Activated naive CD4-positive, alpha-beta T cell treated with anti-CD3 and anti-CD28 coated beads, Interleukin-2, amount 50 U/mL, for 16 hours (primary cell): ENCODE measurements around the gene PIP4K2A.

ENCODE experiments used
- DNase-seq: peaks from one replicate; pipeline ENCODE4 v3.0.0-alpha.2; 2020

PIP4K2A gene

DNA sequence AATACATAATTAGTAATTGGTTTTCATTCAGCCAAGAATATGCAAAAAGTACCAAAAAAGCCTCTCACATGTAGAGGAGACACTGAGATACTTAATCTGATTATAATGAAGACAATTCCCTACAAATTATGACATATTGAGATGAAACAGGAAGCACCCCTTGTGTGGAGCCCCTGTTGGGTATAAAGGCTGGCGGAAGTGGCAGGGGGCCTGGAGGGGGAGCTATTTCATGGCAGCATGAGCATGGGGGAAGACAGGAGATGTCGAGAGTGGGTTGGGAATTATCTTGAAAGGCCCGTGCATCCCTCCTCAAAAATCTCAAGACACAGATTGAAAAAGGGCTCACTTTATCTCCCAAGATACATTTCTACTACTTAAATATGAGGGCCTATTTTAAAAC lies 96.9 kb downstream of the PIP4K2A start:
- no peak for DNase-seq

DNA sequence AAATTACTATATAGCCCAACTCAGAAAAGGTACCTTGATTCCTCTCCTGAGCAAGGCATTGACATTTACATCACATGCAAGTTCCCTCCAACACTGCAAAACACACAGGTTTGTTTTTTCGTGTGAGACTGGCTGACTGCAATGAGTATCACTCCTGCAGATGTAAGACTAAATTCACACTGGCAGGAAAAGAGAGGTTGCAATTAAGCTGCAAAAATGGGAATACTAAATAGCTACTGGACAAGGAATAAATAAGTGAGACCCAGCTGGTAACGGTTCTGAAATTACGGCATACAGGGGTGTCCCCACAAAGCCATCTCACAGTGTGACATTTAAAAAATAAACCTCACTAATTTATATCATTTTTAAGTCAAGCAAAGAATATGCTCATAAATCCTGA lies 97.3 kb downstream of the PIP4K2A start:
- DNase-seq, result no peak

DNA sequence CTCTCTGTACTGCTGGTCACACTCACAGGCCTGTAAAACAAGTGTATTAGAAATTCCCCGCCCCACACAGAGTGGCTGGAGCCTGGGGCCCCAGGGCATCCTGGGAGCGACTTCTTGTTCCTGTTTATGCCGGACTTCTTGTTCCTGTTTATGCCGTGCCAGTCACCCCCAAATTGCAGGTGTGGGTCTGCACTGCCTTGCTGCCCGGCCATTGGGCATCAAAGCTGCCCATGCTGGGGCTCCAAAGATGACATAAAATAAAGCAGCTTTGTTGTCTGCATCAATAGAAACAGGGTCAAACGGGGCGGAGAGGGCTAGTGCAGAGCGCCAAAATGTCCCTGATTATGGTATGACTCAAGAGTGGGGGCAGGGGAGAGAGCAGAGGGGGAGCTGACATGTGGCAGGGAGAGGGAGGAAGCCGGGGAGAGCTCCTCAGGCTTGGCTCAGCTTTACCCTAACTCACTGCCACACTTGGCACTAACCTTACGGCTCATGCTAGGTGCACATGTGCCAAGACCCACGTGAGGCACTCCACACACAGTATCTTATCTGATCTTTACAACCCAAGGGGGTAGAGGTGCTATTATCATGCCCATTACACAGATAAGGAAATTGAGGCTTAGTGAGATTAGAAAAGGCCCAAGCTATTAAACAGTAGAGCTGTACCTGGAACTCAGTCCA lies 98.4 kb downstream of the PIP4K2A start:
- DNase-seq, result no peak

DNA sequence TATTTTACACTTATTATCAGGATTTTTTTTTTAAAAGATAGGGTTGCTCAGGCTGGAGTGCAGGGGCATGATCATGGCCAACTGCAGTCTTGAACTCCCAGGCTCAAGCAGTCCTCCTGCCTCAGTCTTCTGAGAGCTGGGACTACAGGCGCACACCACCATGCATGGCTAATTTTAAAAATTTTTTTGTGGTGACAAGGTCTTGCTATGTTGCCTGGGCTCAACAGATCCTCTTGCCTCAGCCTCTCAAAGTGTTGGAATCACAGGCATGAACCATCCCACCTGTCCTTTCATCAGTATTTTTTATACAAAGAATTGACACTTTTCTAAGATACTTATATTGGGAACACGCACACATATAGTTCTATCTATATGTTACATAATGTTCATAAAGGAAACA lies 99.3 kb downstream of the PIP4K2A start:
- DNase-seq, result no peak

DNA sequence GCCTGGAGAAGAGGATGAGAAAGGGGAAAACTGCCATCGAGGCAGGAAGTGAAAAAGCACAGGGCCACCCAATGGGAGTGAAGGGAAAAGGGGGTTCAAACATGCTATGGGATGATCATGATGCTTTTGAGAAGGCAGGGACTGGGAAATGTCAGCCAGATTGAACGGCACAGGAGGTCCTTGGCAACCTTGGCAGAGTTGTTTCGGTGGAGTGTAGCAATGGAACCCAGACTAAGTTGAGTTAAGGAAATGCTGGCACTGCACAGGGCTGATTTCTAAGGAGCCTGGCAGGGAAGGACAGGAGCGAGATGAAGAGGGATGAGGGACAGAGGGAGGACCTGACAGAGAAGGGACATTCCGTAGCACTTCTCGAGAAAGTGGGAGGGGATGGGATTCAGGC lies 101.4 kb downstream of the PIP4K2A start:
- DNase-seq, result no peak

DNA sequence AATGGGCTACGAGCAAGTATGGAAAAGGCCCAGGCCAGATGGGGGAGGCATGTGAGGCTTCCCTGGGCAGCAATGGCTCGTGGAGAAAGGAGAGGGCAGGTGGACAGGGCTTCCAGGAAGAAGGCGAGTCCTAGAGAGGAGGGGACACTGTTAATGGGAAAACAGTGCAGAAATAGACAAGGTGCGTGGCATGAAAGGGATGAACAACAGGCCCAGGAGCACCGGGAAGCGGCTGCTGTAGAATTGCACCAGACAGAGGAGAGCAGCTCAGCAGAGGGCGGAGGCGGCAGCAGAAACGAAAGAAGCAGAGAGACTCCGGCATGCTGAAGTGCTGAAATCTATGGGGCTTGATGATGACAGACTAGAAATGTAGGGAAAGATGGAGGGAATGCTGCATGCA lies 102.1 kb downstream of the PIP4K2A start:
- peak; percentile 23 for DNase-seq

DNA sequence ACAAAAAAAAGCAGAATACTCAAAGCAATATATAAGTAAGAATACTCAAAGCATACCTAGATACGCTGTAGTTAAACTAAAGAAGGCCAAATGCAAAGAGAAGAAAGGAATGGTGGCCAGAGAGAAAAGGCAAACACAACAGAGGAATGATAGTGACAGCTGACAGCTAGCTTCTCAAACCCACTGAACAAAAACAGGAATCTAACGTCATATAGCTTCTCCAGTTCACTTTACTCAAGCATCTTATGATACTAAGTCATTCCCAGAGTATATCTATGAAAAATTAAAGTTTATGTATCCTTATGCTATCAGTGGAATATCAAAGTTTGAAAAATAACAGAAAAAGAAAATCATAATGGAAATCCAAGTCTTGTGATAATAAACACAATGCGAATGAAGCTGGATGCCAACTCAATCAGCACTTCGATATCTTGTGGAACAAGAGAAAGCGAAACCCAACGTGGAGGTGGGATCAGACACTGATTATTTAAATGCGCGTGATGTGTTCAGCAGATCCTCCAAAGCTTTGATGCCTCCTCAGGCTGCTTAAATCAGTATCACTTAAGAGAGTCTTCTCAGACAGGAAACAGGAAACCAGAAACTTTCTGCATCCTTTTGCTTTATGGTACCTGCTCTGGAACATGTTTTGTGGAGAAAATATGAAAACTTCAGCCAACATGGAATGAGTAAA lies 102.8 kb downstream of the PIP4K2A start:
- DNase-seq, result peak; percentile 59

DNA sequence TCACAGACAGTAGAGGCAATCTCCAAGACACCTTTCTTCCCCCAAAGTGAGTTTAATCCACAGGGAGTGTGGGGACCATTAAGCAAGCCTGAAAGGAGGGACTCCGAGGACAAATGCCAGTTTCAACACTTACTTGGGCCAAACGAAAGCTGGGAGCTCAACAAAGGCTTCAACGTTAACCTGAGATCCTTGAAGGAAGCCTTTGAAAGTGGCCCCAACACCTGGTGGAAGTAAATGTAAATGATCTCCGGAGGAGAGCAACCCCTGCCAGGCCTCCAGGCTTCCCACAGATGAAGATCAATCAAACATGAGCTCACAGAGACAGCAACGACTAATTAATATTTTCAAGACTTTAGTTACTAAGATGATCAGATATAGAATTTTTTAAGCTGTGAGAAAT lies 103.8 kb downstream of the PIP4K2A start:
- DNase-seq, result no peak

DNA sequence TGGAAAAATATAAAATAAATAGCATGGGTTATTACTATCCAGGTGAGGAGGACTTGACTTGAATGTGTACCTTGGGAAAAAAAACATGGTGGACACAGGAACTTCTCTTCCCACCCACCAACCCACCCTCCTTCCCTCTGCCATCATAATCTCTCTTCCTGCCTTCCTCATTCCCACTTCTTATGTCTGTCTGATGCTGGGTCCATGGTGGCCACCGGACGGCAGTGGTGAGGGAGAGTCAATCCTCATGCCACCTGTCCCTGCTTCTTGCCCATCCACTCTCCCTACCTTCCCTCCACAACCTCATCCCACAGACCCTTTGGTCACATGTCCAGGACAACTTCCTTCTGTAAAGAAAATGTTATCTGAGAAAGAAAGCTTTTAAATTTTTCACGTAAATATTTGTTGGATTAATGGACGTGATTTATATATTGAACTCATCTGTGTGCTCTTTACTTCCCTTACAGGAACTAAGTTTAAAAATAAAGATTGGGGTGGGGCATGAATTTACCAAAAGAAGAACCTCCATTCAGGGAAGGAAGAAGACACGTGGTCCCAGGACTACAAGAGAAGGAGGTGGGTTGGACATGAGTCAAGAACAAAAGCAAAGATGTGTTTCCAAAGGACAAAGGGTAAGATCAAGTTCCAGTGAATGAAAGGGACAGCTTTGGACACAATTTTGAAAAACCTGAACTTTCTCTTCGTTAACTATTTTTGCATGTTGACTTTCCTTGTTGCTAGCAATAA lies 104.5 kb downstream of the PIP4K2A start:
- DNase-seq, result no peak

DNA sequence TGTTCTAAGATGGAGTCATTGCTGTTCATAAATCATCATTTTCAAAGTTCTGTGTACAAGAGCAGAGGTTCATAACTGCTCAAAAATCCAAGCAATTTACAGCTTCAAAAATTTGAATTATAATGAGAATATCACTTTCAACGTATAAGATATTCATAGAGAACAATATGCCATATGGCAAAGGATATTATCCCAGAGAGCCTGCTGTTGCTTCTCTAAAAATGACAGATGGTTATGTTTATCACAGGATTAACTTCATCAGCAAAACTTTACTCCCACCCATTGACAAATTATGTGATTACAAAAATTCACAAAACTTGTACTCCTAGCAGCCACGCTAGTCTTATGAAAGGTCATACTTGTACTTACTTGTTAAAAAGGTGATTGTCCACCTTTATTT lies 105.1 kb downstream of the PIP4K2A start:
- DNase-seq, result no peak

DNA sequence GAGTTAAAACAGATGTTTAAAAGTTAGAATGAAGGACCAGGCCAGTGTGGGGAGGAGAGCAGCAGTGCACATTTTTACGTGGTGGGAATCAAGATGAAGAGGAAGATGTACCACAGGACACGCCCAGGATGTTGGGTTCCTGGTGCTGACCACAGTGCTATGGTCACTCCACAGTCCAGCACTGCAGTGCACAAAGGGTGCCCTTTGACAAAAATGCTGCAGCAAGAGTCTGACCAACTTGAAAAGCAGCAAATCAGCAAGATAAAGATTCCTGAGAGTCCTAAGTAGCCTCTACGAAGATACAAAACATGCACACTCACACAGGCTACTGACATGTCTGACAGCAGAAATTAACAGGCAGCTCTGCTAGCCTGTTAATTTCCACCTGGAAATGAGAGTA lies 107.1 kb downstream of the PIP4K2A start:
- DNase-seq, result no peak

DNA sequence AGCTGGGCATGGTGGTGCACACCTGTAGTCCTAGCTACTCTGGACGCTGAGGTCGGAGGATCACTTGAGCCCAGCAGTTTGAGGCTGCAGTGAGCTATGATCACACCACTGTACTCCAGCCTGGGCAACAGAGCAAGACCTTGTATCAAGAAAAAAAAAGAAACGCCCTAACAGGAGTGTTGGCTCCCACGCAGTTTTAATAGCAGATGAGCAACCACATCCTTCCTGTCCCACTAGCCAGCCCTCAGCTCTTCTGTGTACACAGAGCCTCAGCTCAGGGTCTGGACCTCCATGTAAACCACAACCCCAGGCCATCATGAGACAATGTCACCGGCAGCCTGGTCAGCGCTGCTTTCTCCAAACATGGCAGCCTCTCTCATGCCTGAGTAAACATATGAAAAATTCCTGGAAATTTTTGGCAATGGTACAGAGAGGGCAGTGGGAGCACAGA lies 108.2 kb downstream of the PIP4K2A start:
- no peak for DNase-seq

DNA sequence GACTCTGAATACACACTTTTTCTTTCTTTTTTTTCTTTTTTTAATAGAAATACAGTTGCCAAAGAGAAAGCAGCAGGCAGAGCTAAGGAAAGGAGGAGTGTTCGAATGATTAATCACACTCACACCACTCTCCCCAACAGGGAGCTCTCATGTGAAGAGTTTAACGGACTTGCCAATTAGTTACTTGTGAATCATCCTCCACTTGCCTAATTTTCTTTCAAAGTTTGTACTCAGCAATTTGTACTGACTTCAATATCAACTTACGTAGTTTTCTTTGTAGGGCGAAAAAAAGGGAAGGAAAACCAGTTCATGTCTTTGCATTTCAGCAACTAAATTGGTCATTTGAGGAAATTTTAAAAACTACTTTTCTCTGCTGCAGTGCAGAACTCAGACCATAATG lies 109.2 kb downstream of the PIP4K2A start:
- no peak for DNase-seq

DNA sequence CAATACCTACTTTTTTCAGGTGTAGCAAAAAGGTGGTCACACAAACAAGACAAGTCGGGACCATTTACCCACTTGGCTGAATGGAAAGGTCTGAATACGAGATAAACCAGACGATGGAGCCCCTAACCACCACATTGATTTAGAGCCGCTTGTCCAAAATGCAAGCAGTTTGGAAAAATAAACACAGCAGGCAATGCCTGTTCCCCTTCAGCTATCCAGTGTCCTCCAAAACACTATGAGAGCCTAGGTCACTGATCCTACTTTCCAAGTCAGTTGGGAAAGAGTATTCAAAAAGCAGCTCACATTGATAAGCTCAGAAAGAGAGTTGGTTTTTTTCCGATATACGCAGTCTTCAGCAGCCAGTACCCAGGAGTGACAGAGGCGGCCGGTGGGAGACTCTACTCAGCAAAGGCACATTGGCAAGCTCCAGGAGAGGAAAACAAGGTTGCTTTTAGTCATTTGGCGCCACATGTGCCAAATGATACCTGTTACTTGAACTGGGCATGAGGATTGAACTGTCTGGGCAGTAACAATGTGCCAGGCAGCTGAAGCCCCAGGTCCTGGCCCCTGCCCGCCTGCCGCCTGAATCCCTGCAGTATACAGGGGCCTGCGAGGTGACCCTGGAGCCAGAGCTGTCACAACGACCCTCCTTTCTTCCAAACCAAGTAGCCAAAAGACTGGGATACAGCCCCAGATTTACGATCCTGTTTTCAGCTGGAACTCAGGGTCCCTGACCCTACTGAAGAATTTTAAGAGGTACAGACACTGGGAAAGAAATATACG lies 109.8 kb downstream of the PIP4K2A start:
- DNase-seq, result no peak

DNA sequence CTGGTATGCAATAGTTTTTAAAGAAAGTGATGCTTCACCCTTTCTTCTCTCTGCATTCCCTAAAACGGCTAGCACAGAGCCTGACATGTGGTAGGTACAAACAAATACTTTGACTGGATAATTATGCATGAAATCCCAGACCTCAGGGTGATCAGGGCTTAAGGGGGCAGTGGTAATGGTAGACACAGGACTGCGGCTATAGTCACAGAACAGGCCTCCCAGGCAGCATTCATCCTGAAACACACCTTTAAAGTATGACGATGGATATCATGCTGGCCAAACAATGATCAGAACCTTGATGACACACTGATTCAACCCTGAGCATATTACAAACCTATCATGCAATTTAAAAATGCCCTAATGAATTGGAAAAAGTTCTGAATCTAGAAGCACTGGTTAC lies 110.8 kb downstream of the PIP4K2A start:
- no peak for DNase-seq

DNA sequence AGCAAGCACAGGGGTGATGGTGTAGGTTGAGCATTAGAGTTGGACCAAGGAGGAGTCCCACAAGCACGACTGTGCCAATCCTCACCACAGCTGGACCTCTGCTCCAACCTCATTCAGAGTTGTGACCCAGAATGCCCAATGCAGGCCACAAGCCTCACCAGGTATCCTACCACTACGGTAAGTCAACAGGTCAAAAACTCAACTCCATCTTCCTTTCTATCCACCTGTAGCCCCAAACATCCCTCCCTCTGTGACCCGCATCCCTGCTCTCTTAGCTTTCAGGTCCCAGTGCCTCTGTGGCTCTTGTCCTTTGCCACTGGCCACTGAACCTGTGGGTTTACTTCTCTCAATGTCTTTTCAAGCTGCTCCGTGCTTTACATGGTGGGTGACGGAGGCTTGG lies 112.8 kb downstream of the PIP4K2A start:
- no peak for DNase-seq

DNA sequence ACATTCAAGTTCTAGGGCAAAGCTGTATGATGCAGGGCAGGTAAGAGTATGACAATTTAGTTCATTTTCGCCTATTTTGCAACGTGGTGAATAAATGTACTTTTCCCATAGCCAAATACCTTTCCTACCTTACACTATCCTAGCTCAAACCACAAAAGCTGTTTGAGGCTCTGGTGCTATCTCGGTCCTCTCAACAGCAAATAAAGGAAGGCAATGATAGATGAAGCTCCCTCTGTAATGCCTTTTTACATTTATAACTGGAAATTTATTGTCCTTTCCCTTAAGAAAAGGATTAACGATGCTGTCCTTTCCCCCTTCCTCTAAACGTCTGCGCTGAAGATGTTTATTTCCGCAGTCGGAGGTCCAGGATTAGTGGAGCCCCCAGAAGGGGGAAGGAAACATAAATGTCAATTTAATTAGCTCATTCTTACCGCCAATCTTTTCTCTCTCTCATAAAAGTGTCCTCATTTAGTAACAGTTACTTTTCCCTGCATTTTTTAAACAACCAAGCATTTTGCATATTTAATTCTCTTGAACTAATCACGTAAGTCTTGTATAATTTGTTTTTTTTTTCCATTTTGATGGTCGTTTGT lies 114.6 kb downstream of the PIP4K2A start:
- no peak for DNase-seq

DNA sequence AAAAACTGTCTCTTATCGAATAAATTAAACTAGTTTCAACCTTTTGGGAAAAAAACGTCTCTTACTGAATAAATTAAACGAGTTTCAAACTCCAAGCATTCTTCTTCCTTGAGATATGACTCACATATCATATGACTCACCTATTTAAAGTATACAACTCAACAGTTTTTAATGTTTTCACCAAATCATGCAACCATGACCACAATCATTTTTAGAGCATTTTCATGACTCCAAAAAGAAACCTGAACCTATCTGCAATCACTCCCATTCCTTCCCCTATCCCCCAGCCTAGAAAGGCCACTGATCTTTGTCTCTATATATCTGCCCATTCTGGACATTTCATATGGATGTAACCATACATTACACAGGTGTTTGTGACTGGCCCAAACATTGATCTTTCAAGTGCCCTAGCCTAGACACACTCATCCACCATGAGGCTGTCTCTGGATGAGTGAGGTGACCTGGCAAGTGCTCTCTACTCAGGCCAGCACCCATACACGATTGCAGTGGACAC lies 115.3 kb downstream of the PIP4K2A start:
- DNase-seq, result no peak

DNA sequence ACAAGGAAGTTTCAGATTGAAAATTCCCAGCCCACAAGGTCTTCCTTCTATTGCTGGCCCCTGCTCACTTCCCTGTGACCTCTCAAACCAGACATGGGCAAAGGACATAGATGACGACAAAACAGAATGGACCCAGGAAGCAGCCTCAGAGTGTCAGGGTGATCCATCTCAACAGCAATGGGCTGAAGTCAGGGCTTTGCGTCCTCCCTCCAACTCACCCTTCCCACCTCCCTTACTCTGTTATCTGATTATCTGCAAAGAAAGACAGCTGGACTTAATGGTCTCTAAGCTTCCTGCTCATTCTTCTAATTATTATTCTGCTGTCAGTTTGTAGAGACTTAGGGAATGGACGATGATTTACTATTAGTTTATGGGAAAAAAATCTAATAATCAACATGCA lies 115.9 kb downstream of the PIP4K2A start:
- no peak for DNase-seq

DNA sequence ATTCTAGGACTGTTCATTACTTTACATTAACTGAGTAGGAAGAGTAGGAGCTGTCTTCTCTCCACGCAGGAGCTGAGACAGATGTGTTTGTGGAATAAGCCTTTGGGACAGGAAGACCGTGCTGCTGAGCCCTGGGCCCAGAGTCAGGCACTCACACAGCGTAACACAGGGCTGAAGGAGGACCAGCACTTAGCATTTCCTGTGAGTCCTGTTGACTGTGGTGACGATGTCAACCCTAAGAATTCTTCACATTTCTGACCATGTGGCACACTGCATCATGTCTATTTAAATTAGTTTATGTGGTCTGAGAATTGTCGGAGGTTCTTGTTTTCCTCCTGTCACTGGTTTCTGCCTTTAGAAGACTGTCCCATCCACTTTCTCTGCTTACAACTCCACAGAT lies 117.2 kb downstream of the PIP4K2A start:
- DNase-seq, result no peak

DNA sequence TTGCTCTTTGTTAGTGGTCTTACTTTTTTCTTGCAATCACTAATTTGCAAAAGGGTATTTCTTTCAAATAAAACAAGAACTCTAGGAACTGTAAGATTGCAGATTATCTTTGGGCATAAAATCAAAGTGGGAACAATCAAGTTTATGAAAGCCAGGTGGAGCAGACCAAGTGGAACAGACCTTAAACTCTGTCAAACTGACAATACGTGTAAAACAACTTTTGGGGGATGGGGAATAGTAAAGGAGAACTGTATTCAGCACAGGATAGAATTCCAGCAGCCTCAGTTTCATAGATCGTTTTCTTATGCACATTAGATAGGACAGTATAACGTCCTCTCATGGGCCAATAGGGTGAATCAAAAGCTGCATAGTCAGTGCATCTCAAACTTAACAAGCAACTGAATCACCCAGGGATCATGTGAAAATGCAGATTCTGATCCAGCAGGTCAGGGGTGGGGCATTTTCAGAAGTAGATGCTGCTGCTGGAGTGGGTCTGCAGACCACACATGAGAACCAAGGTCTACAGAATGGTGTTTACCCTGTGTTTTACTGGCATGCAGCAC lies 120.7 kb downstream of the PIP4K2A start:
- no peak for DNase-seq

DNA sequence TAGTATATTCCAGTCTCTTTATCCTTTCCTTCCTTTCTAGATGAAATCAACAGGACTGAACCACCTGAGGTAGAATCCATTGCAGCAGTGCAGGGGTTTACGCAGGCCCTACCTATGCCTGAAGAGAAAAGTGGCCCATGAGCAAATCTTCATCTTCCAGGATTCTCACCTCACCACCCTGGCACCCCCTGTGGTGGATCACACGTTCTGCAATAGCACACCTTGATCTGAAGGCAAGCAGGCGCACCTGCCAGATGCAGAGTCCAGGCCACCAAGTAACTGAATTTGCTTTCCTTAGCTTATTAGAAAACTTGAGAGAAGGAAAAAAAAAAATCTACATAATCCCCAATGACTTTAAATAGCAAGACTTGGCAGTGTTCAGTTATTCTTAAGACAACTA lies 121.4 kb downstream of the PIP4K2A start:
- no peak for DNase-seq
